ENCODE measurements around the gene UBN2. TPM values are rescaled to one million over a fixed set of nuclear protein-coding genes. Genes with fewer than 3 reads are reported as not detected.
"Not testable (repeated sequence)": the region's sequence is repeated elsewhere in the genome, so short reads cannot be mapped to it uniquely, and the experiment has no call there.

Gene UBN2
- total RNA-seq, 1 donor from 2014 or later: 30.1 TPM

DNA sequence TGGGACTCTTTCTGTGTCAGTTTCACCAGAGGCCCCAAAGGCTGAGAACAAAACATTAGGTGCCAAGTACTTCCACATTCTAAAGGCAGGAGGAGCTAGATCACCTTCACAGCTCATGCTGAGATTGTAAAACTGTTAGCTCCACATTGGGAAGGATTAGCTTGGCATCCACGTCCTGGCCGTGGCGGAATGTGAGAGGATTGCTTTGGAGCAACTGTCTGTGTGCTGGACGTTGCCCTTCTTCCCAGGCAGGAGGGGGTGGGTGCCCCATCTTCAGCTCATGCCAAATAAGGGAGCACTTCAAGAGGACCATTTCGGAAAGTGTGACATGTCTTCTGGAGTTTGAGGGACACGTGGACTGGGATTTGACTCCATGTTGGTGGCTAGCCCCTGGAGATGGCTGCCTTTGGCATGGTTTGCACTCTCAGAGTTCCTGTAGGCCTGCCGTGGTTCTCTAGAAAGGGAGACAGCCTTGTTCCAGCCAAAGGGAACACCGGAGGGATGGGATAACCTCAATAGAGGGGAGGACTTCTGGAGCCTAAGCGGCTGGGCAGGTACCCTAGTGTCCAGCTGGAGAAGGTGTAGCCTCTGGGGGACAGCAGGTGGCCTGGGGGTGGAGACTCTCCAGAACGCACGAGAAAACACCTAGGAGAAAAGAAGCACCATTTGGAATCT, 90.2 kb downstream of the UBN2 start:
- no peak overlapping the region for H3K27ac Mint-ChIP-seq (ENCODE audit: unreplicated experiment)
- no peak for DNase-seq (ENCODE audit: low read depth, low spot score)
- no peaks in the 10 kb centered on the region for H3K36me3 Mint-ChIP-seq (ENCODE audit: low read depth)
- H3K4me3 Mint-ChIP-seq: no peak overlapping the region
- H3K4me1 Mint-ChIP-seq: no peaks in the 10 kb centered on the region
- H3K27me3 Mint-ChIP-seq (ENCODE audit: low read depth): no peaks in the 10 kb centered on the region
- TF ChIP-seq, protein P1, sequence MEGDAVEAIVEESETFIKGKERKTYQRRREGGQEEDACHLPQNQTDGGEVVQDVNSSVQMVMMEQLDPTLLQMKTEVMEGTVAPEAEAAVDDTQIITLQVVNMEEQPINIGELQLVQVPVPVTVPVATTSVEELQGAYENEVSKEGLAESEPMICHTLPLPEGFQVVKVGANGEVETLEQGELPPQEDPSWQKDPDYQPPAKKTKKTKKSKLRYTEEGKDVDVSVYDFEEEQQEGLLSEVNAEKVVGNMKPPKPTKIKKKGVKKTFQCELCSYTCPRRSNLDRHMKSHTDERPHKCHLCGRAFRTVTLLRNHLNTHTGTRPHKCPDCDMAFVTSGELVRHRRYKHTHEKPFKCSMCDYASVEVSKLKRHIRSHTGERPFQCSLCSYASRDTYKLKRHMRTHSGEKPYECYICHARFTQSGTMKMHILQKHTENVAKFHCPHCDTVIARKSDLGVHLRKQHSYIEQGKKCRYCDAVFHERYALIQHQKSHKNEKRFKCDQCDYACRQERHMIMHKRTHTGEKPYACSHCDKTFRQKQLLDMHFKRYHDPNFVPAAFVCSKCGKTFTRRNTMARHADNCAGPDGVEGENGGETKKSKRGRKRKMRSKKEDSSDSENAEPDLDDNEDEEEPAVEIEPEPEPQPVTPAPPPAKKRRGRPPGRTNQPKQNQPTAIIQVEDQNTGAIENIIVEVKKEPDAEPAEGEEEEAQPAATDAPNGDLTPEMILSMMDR (conservative IDR thresholded peaks at IDR 0.05): no peak
- no peaks in the 10 kb centered on the region for H3K9me3 Mint-ChIP-seq

DNA sequence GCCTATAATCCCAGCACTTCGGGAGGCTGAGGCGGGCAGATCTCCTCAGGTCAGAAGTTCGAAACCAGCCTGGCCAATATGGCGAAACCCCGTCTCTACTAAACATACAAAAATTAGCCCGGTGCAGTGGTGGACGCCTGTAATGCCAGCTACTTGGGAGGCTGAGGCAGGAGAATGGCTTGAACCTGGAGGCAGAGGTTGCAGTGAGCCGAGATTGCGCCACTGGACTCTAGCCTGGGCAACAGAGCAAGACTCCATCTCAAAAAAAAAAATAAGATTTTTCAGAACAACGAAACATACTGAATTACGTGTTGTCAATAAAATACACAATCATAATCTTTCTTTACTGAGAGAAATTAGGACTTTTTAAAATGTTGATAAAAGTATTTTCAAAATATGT, 93.7 kb downstream of the UBN2 start:
- H3K27ac Mint-ChIP-seq (ENCODE audit: unreplicated experiment); H3K9me3 Mint-ChIP-seq; DNase-seq (ENCODE audit: low read depth, low spot score); H3K4me1 Mint-ChIP-seq; H3K4me3 Mint-ChIP-seq; H3K27me3 Mint-ChIP-seq (ENCODE audit: low read depth); H3K36me3 Mint-ChIP-seq (ENCODE audit: low read depth): not testable (repeated sequence)

DNA sequence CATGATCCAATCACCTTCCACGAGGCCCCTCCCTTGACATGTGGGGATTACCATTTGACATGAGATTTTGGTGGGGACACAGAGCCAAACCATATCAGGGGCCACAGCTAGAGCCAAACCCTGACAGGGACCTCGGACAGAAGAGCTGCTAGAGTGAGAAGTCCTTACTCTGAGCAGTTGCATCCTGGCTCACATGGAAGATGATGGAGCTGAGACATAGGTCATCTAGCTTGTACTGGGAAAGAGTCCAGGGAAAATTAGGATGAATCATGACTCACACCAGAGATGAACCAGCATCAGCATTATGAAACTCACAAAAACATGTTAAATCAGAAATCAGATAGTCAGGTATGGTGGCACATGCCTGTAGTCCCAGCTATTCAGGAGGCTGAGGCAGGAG, 97.3 kb downstream of the UBN2 start:
- DNase-seq (ENCODE audit: low read depth, low spot score): no peak
- Mint-ChIP-seq H3K4me3 (no peak overlapping the region), H3K27ac (ENCODE audit: unreplicated experiment) (no peak overlapping the region), H3K36me3 (ENCODE audit: low read depth) (no peaks in the 10 kb centered on the region), H3K9me3 (no peaks in the 10 kb centered on the region), H3K4me1 (no peaks in the 10 kb centered on the region), H3K27me3 (ENCODE audit: low read depth) (no peaks in the 10 kb centered on the region)
- TF ChIP-seq, protein P1 (conservative IDR thresholded peaks at IDR 0.05): no peak

DNA sequence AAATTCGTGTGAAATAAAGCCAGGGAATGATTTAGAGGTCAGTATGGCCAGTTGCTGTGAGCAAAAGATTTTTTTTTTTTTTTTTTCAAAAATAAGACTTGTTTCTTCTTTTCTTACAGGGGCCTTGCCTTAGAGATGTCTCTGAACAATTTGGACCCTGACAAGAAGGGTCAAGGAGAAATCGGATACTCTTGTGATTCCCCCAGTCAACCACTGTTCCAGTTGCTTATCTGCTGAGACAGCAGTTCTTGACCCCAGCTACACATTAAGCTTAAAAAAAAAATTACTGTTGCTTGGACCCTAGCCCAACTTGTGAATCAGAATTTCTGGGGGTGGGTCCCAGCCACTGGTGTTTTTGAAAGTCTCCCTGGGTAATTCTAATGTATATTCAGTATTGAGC, 98.1 kb downstream of the UBN2 start:
- H3K4me1 Mint-ChIP-seq: no peaks in the 10 kb centered on the region
- TF ChIP-seq, protein P1 (conservative IDR thresholded peaks at IDR 0.05): no peak
- H3K4me3 Mint-ChIP-seq: no peak overlapping the region
- no peaks in the 10 kb centered on the region for H3K36me3 Mint-ChIP-seq (ENCODE audit: low read depth)
- H3K27ac Mint-ChIP-seq (ENCODE audit: unreplicated experiment): no peak overlapping the region
- H3K27me3 Mint-ChIP-seq (ENCODE audit: low read depth): no peaks in the 10 kb centered on the region
- H3K9me3 Mint-ChIP-seq: no peaks in the 10 kb centered on the region
- DNase-seq (ENCODE audit: low read depth, low spot score): no peak

DNA sequence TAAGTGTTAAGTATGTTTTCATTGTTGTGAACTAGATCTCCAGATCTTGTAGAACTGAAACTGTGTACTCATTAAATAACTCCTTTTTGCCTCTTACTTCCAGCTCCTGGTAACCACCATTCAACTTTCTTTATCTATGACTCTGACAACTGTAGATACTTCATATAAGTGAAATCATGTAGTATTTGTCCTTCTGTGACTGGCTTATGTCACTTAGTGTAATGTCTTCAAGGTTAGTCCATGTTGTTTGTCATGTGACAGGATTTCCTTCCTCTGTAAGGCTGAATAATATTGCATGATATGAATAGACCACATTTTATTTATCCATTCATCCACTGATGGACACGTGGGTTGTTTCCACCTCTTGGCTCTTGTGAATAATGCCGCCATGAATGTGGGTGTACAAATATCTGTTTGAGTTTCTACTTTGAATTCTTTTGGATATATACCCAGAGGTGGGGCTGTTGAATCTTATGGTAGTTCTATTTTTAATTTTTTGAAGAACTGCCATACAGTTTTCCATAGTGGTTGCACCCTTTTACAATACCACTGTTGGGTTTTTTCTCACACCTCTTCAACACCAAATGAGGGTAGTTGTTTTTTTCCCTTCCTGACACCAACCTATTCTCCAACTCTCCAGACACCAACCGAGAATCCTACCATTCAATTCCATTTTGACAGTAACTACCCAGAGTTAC, 99.4 kb downstream of the UBN2 start:
- Mint-ChIP-seq H3K36me3 (ENCODE audit: low read depth) (no peaks in the 10 kb centered on the region), H3K4me3 (no peak overlapping the region), H3K9me3 (no peaks in the 10 kb centered on the region), H3K27me3 (ENCODE audit: low read depth) (no peaks in the 10 kb centered on the region), H3K27ac (ENCODE audit: unreplicated experiment) (no peak overlapping the region), H3K4me1 (no peaks in the 10 kb centered on the region)
- TF ChIP-seq, protein P1 (conservative IDR thresholded peaks at IDR 0.05): no peak
- DNase-seq (ENCODE audit: low read depth, low spot score): no peak

DNA sequence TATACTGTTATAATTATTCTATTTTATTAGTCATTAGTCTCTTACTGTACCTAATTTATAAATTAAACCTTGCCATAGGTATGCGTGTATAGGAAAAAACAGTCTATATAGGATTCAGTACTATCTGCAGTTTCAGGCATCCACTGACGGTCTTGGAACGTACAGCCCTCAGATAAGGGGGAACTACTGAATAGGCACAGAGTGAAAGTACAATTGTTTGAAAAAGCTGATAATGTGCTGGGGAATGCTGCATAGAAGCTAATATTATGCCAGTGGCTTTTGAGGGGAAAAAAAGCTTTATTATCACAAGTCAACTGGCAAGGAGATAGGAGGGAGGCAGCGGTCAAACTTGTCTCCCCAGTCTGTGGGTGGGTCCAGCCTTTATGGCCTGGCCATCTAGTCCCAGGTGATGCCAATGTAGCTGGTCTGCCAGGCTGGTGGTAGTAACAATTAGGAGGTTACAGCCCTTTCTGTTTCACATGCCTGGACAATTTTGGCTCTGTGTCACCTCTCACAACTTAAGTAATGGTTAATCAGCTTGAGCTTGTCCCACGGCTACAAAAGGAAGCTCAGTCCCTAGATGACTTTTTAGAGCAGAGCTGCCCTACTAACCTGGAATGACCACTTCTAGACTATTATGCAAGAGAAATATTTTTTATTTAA, 101.8 kb downstream of the UBN2 start:
- H3K9me3 Mint-ChIP-seq: no peaks in the 10 kb centered on the region
- no peak overlapping the region for H3K4me3 Mint-ChIP-seq
- no peak overlapping the region for H3K27ac Mint-ChIP-seq (ENCODE audit: unreplicated experiment)
- TF ChIP-seq, protein P1 (conservative IDR thresholded peaks at IDR 0.05): no peak
- peaks cover 1% of the 10 kb centered on the region for H3K27me3 Mint-ChIP-seq (ENCODE audit: low read depth)
- no peaks in the 10 kb centered on the region for H3K36me3 Mint-ChIP-seq (ENCODE audit: low read depth)
- DNase-seq (ENCODE audit: low read depth, low spot score): no peak
- no peaks in the 10 kb centered on the region for H3K4me1 Mint-ChIP-seq

DNA sequence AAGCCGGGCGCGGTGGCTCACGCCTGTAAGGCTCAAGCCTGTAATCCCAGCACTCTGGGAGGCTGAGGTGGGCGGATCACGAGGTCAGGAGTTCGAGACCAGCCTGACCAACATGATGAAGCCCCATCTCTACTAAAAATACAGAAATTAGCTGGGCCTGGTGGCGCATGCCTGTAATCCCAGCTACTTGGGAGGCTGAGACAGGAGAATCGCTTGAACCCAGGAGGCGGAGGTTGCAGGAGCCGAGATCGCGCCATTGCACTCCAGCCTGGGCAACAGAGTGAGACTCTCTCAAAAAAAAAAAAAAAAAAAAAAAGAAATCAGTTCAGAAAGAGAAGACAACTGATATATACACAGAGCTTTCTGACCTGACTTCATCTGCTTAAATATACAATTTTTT, 102.4 kb downstream of the UBN2 start:
- not testable (repeated sequence) for DNase-seq (ENCODE audit: low read depth, low spot score); H3K9me3 Mint-ChIP-seq; H3K27me3 Mint-ChIP-seq (ENCODE audit: low read depth); H3K4me3 Mint-ChIP-seq; H3K36me3 Mint-ChIP-seq (ENCODE audit: low read depth); H3K27ac Mint-ChIP-seq (ENCODE audit: unreplicated experiment); H3K4me1 Mint-ChIP-seq

Measured in neural crest cell (in vitro differentiated cells).